ENCODE results near the gene SORCS3. TPM values are rescaled to one million over a fixed set of nuclear protein-coding genes. Genes with fewer than 3 reads are reported as not detected.

Gene SORCS3
- total RNA-seq (10 to 100 TPM in 1 of 2 donors, 1 to 10 TPM in 1; 3.7 to 15.7 TPM), polyA plus RNA-seq (ENCODE audit: insufficient read length in 2 of 2) (10 to 100 TPM; 14.8 to 14.9 TPM)
- long read RNA-seq, donor 1, partial matches to known transcripts = 10 of 10 reads
- long read RNA-seq, donor 1, other reads (novel, unspliced or antisense) = 0 of 10 reads
- long read RNA-seq, donor 2 = 0 reads
- long read RNA-seq, donor 3 = 0 reads
- long read RNA-seq, donor 4 = 0 reads

- Histone ChIP-seq H3K4me1 (ENCODE audit: control insufficient read depth, insufficient read depth, low read length) (peaks cover 47% of the 10 kb centered on the region), H3K27ac (ENCODE audit: low read depth, low read length) (peak within 1 kb of the TSS; percentile 36), H3K4me3 (ENCODE audit: low read depth, low read length) (peak within 1 kb of the TSS; percentile 54), H3K9me3 (ENCODE audit: control insufficient read depth, insufficient read depth, low read length) (no peaks in the 10 kb centered on the region), H3K27me3 (ENCODE audit: control insufficient read depth, insufficient read depth, low read length) (peaks cover 31% of the 10 kb centered on the region), H3K36me3 (ENCODE audit: control insufficient read depth, insufficient read depth, low read length) (no peaks in the 10 kb centered on the region)
- under 1% methylated on average over 94 of the region's 96 CpGs for WGBS (ENCODE audit: insufficient coverage)
- DNase-seq (ENCODE audit: low read depth in 4 of 6, low spot score in 6 of 6) = peak in 2 of 6 donors; percentile 42 to 44
These were observed at the start of gene SORCS3 for GRCh38 chr10:104641187-104641936. Gene SORCS3, plus strand, starts transcription at chr10:104641290.

DNA sequence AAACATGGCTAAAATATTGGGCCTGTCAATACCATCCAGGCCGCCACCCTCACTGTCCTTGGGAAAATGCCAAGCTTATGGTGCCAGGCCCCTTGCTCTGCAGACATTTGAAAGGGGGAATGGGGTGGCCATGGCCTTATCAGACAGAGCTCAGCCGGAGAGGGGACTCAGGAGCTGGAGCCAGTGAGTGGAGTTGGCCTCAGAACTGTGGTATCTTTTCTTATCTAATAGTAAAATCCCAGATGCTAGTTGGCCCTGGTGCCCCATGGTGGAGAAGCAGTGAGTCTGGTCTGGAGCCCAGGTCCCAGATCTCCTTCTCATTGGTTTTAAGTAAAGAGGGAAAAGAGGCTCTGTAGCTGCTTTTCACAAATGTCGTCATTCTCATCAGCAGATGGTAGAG lies 49.6 kb upstream of the SORCS3 start:
- WGBS (ENCODE audit: insufficient coverage) = no CpG with 5 or more reads among the region's 3 CpGs
- Histone ChIP-seq H3K36me3 (ENCODE audit: control insufficient read depth, insufficient read depth, low read length) (no peaks in the 10 kb centered on the region), H3K27ac (ENCODE audit: low read depth, low read length) (no peak overlapping the region), H3K4me1 (ENCODE audit: control insufficient read depth, insufficient read depth, low read length) (no peaks in the 10 kb centered on the region), H3K4me3 (ENCODE audit: low read depth, low read length) (no peak overlapping the region), H3K9me3 (ENCODE audit: control insufficient read depth, insufficient read depth, low read length) (no peaks in the 10 kb centered on the region), H3K27me3 (ENCODE audit: control insufficient read depth, insufficient read depth, low read length) (no peaks in the 10 kb centered on the region)
- DNase-seq (ENCODE audit: low read depth in 4 of 6, low spot score in 6 of 6) = no peak

GRCh38 chr10:104601166-104601565 lies 39.9 kb upstream of the SORCS3 start:
- no CpG with 5 or more reads among the region's 1 CpG for WGBS (ENCODE audit: insufficient coverage)
- no peaks in the 10 kb centered on the region for H3K9me3 ChIP-seq (ENCODE audit: control insufficient read depth, insufficient read depth, low read length)

DNA sequence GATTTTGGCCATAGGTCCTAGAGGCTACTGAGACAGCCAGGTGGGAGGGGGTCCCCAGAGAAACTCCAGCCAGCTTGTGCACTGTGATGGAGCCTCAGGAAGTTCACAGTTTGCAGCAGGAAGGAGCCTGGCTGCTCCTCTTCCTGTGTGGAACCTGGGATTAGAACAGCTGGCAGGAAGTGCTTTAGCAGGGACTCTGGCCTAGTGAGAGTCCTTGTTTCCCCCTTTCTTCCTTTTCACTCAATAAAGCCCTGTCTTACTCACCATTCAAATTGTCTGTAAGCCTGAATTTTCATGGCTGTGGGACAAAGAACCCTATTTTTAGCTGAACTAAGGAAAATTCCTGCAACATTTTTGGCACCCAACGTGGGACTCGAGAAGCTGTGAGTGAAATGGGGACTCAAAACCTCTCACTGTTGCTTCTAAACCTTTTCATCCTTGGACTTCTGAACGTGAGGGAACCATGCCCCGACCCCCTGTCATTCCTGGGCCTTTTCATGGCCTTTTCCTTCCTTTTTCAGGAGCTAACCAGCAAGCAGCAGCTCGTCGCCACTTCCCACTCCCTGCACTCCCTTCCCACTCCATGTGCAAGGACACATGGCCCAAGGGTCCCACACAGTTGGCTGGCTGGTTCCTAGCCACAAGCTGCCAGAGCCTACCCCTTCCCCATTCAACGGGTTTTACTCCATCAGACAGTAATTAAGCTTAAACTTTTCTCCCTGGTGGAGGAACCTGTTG lies 32.8 kb upstream of the SORCS3 start:
- Histone ChIP-seq H3K4me3 (ENCODE audit: low read depth, low read length) (no peak overlapping the region), H3K36me3 (ENCODE audit: control insufficient read depth, insufficient read depth, low read length) (no peaks in the 10 kb centered on the region), H3K27me3 (ENCODE audit: control insufficient read depth, insufficient read depth, low read length) (no peaks in the 10 kb centered on the region), H3K27ac (ENCODE audit: low read depth, low read length) (no peak overlapping the region), H3K9me3 (ENCODE audit: control insufficient read depth, insufficient read depth, low read length) (no peaks in the 10 kb centered on the region), H3K4me1 (ENCODE audit: control insufficient read depth, insufficient read depth, low read length) (no peaks in the 10 kb centered on the region)
- no peak for DNase-seq (ENCODE audit: low read depth in 4 of 6, low spot score in 6 of 6)
- 76% methylated on average over 6 of the region's 7 CpGs for WGBS (ENCODE audit: insufficient coverage)

More at GRCh38 chr10:104601166-104601565, 39.9 kb upstream of the SORCS3 start:
- no peaks in the 10 kb centered on the region for H3K4me1 ChIP-seq (ENCODE audit: control insufficient read depth, insufficient read depth, low read length)
- no peak overlapping the region for H3K4me3 ChIP-seq (ENCODE audit: low read depth, low read length)
- no peak for DNase-seq (ENCODE audit: low read depth in 4 of 6, low spot score in 6 of 6)
- no peaks in the 10 kb centered on the region for H3K36me3 ChIP-seq (ENCODE audit: control insufficient read depth, insufficient read depth, low read length)
- H3K27me3 ChIP-seq (ENCODE audit: control insufficient read depth, insufficient read depth, low read length) = no peaks in the 10 kb centered on the region
- H3K27ac ChIP-seq (ENCODE audit: low read depth, low read length) = no peak overlapping the region

- no peak overlapping the region for H3K27ac ChIP-seq (ENCODE audit: low read depth, low read length)
- H3K4me3 ChIP-seq (ENCODE audit: low read depth, low read length) = no peak overlapping the region
- H3K9me3 ChIP-seq (ENCODE audit: control insufficient read depth, insufficient read depth, low read length) = no peaks in the 10 kb centered on the region
- no peaks in the 10 kb centered on the region for H3K36me3 ChIP-seq (ENCODE audit: control insufficient read depth, insufficient read depth, low read length)
- H3K27me3 ChIP-seq (ENCODE audit: control insufficient read depth, insufficient read depth, low read length) = no peaks in the 10 kb centered on the region
- DNase-seq (ENCODE audit: low read depth in 4 of 6, low spot score in 6 of 6) = no peak
- H3K4me1 ChIP-seq (ENCODE audit: control insufficient read depth, insufficient read depth, low read length) = no peaks in the 10 kb centered on the region
- 69% methylated on average over 3 of the region's 6 CpGs for WGBS (ENCODE audit: insufficient coverage)
These were observed 28.4 kb upstream of the SORCS3 start for GRCh38 chr10:104612571-104613205.

- Histone ChIP-seq H3K4me1 (ENCODE audit: control insufficient read depth, insufficient read depth, low read length) (no peaks in the 10 kb centered on the region), H3K9me3 (ENCODE audit: control insufficient read depth, insufficient read depth, low read length) (no peaks in the 10 kb centered on the region), H3K27me3 (ENCODE audit: control insufficient read depth, insufficient read depth, low read length) (no peaks in the 10 kb centered on the region), H3K27ac (ENCODE audit: low read depth, low read length) (no peak overlapping the region), H3K4me3 (ENCODE audit: low read depth, low read length) (no peak overlapping the region), H3K36me3 (ENCODE audit: control insufficient read depth, insufficient read depth, low read length) (no peaks in the 10 kb centered on the region)
- DNase-seq (ENCODE audit: low read depth in 4 of 6, low spot score in 6 of 6) = no peak
- WGBS (ENCODE audit: insufficient coverage) = no CpG with 5 or more reads among the region's 2 CpGs
These were observed 27.7 kb upstream of the SORCS3 start for GRCh38 chr10:104613406-104613805.

DNA sequence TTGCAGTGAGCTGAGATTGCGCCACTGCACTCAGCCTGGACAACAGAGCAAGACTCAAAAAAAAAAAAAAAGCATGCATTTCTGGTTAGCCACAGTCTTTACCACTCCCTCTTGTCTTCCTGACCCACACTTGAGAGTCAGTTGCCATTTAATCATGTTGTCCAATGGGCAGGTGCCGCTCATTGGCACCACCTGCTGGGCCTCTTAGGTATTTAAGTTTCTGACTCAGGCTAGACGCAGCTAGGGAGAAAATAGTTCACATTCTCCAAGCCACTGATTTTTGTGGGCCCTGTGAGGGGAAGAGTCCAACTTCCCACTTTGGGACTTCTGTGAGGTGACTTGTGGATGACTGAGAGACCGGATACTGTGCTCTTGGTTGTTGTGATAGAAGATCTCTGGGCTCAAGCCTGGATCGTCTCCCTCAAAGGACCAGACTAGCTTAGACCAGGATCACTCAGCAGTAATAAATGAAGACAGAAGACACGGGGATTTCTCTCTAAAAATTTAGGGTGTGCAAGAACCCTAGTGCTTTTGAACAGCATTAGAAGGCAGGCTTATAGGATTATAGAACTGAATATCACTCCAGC lies 26.8 kb upstream of the SORCS3 start:
- no peaks in the 10 kb centered on the region for H3K9me3 ChIP-seq (ENCODE audit: control insufficient read depth, insufficient read depth, low read length)
- H3K4me3 ChIP-seq (ENCODE audit: low read depth, low read length) = no peak overlapping the region
- no peaks in the 10 kb centered on the region for H3K4me1 ChIP-seq (ENCODE audit: control insufficient read depth, insufficient read depth, low read length)
- H3K27ac ChIP-seq (ENCODE audit: low read depth, low read length) = no peak overlapping the region
- WGBS (ENCODE audit: insufficient coverage) = 75% methylated on average over 4 of the region's 6 CpGs
- H3K27me3 ChIP-seq (ENCODE audit: control insufficient read depth, insufficient read depth, low read length) = no peaks in the 10 kb centered on the region
- H3K36me3 ChIP-seq (ENCODE audit: control insufficient read depth, insufficient read depth, low read length) = no peaks in the 10 kb centered on the region
- no peak for DNase-seq (ENCODE audit: low read depth in 4 of 6, low spot score in 6 of 6)

DNA sequence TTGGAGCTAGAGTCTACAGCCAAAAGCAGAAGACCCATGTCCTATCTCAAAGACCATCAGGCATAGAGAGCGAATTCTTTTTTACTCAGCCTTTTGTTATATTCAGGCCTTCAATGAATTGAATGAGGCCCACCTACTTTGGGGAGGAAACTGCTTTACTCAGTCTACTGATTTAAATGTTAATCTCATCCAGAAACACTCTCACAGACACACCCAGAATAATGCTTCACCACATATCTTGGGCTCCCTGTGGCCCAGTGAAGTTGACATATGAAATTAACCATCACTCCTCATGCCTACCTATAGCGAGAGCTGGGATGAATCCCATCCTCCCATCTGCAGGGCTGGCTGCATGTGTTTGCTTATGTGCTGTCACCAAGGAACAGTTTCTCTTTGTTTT lies 26.0 kb upstream of the SORCS3 start:
- no peaks in the 10 kb centered on the region for H3K4me1 ChIP-seq (ENCODE audit: control insufficient read depth, insufficient read depth, low read length)
- DNase-seq (ENCODE audit: low read depth in 4 of 6, low spot score in 6 of 6) = peak in 1 of 6 donors; percentile 26
- no peak overlapping the region for H3K4me3 ChIP-seq (ENCODE audit: low read depth, low read length)
- H3K36me3 ChIP-seq (ENCODE audit: control insufficient read depth, insufficient read depth, low read length) = no peaks in the 10 kb centered on the region
- no peaks in the 10 kb centered on the region for H3K27me3 ChIP-seq (ENCODE audit: control insufficient read depth, insufficient read depth, low read length)
- H3K27ac ChIP-seq (ENCODE audit: low read depth, low read length) = no peak overlapping the region
- H3K9me3 ChIP-seq (ENCODE audit: control insufficient read depth, insufficient read depth, low read length) = no peaks in the 10 kb centered on the region
- WGBS (ENCODE audit: insufficient coverage) = no CpG with 5 or more reads among the region's 2 CpGs

- Histone ChIP-seq H3K36me3 (ENCODE audit: control insufficient read depth, insufficient read depth, low read length) (no peaks in the 10 kb centered on the region), H3K4me1 (ENCODE audit: control insufficient read depth, insufficient read depth, low read length) (no peaks in the 10 kb centered on the region), H3K27me3 (ENCODE audit: control insufficient read depth, insufficient read depth, low read length) (no peaks in the 10 kb centered on the region), H3K27ac (ENCODE audit: low read depth, low read length) (no peak overlapping the region), H3K9me3 (ENCODE audit: control insufficient read depth, insufficient read depth, low read length) (no peaks in the 10 kb centered on the region), H3K4me3 (ENCODE audit: low read depth, low read length) (no peak overlapping the region)
- WGBS (ENCODE audit: insufficient coverage) = no CpG with 5 or more reads among the region's 2 CpGs
- no peak for DNase-seq (ENCODE audit: low read depth in 4 of 6, low spot score in 6 of 6)
These were observed 23.3 kb upstream of the SORCS3 start for GRCh38 chr10:104617831-104618230.
